A172 (cell line): ENCODE results near the gene THAP4. TPM values are rescaled to one million over a fixed set of nuclear protein-coding genes. Genes with fewer than 3 reads are reported as not detected.

Experiments
- DNase-seq: peaks from one replicate; pipeline ENCODE4 v3.0.0-alpha.2; 2015; ENCODE audit warnings: low spot score
- total RNA-seq: library from RNA; depleted of rRNA; stranded (reverse); fragments of >200 nt; shearing (Covaris generic); gene quantifications from 2 replicates; pipeline ENCODE4 v1.2.3, GENCODE V29; 2014

THAP4 gene
- total RNA-seq, 1 experiment from 2014 or later, result 85.7 TPM

DNA sequence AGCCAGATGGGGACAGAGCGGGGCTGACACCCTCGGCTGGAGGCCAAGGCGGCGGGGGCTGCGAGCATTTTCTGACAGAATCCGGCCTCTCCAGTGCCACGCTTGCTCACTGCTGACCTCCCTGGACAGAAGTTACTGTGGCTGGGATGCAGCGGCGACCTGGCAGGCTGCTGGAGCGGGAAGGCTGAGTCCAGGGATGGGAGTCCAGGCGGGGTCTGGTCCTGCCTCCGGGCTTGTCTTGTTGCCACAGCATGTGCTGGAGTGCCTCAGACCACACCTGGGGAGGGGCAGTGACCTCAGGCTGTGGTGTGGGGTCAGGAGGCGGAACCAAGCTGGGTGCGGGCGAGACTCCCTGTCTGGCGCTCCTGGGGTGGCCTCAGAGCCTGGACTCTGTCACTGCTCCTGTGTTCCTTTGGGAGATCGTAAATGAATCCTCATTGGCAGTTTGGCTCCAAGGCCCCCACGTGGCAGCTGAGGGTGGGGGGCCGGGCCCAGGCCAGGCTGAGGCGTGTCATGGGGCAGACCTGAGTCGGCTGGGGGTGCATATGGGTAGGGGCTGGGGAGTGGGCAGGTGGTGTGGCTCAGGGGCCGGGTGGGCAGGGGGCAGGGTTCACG, 72.9 kb downstream of the THAP4 start:
- no peak for DNase-seq

DNA sequence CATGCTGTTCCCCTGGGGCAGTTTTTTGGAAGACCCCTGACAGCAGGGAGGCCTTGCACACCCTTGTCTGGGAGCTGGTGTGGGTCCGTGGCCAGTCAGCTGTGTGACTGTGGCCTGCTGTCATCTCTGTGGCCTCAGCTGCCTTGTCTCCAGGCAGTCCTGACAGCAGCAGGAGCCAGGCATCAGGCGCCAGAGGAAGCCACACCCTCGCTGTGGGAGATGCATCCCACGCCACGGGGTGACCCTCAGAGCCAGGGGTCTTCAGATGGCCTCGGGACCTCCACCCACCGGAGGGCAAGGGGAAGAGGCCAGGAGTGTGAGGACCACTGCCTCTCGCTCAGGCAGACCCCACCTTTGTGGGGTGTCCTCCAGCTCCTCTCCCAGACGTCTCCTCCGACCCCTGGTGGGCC, 73.4 kb downstream of the THAP4 start:
- DNase-seq, result no peak

DNA sequence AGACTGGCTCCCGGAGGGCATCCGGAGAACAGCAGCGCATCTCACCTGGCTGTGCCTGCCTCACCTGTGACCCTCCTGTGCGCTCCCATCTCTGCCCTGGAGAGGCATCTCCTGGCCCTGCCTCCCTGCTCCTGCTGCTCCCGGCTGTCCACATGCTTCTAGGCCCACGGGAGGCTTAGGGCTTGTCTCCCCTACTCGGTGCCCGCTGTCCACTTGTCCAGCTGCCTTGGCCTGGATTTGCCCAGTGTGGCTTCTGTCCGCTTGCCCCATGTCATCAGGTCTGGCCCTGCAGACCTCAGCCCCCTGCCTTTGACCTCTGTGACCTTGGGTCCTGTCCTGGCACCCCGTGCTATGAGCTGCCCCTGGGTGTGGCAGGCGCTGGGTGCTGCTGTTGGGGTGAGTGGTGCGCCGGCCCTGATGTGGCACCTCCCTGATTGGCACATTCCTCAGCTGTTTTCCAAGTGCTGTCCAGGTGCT, 73.9 kb downstream of the THAP4 start:
- no peak for DNase-seq

DNA sequence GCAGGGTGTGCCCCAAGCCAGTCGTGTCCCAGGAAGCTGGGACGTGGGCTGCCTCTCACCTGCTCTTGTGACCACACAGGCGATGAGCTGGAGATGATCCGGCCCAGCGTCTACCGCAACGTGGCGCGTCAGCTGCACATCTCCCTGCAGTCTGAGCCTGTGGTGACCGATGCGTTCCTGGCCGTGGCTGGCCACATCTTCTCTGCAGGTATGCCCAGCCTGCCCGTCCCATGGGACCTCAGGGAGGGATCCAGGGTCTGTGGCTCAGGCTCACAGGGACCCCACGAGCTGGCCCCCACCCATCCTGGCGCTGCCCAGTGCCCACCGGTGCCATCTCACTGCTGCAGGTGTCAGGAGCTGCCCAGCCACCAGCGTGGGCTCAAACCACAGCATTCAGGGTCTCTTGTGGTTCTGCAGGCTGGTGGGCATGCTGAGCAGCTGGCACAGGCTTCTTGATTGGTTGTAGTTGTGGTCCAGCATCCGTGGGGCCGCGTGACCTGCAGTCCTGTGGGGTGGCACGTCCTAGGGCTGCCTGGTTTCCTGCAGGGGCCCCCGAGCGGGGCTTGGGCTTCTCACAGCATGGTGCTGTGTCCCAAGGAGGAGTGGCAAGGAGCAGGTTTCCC, 74.6 kb downstream of the THAP4 start:
- no peak for DNase-seq

DNA sequence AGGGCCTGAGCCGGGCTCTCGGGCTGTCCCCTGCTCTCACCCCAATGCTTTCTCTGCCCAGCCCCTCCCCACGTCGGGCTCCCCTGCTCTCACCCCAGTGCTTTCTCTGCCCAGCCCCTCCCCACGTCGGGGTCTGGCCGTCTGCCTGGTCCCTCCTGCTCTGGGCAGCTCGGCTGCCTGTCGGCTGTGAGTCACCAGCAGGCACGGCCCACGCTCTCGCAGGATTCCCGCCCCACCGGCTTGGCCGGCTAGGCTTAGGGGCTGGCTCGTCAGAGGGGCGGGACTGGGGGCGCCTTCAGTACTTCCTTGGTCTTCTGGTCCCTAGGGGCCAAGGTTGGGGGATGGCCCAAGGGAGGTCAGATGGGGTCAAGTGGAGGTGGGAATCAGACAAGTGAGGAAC, 75.1 kb downstream of the THAP4 start:
- peak; percentile 50 for DNase-seq

DNA sequence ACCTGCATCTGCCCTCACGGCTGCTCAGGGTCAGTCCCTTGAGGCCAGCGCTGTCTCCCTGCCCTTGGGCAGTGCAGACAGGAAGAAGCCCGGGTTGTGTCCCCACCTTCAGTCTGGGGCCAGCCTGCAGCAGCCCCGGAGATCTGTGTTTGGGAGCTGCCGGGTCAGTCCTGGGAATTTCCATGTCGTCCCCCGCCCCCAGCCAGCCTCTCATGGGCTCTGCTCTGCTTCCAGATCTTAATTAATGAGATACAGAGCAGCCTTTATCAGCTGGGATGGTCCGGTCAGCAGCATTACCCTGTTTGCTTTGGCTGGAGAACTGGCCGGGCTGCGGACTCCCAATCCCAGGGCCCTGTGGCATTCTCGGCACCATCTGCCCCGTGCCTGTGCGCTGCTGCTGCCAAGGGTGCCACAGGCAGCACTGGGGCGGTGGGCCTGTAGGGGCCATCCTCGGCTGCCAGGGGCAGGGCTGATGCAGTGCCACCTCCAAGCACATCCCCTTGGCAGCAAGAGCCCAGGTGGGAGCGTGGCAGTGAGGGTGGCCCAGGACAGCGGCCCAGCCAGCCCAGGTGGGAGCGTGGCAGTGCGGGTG, 76.0 kb downstream of the THAP4 start:
- peak; percentile 24 for DNase-seq

DNA sequence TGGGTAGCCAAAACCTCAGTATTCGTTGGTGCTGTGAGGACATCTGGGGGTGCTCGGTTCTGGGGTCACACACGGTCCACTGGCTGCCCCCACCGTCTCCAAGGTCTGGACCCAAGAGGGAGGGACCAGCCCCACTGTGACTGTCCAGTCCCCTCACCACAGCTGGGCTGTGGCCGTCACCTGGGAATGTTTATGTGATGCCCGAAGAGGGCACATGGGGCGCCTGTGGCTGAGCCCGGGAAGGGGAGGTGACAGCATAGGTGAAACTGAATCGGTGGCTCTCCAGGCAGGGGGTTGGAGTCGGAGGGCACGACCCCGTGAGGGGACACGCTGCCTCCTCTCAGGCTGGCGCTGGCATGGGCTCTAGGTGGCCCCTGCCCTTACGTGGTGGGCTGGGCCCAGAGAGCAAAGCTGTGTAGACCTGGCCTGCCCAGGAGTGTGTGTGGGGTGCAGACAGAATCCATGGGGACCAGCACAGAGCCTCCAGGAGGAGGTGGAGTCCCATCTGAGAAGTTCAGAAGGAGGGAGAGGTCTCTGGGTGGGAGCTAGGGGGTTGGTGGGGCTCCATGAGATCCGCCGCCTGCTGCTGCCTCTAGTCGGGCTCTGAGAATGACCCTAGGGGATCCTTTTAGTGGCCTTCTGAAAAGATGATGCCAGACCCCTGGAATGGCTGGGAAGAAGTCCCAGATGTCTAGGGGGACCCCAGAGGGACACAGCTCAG, 76.6 kb downstream of the THAP4 start:
- DNase-seq, result no peak

DNA sequence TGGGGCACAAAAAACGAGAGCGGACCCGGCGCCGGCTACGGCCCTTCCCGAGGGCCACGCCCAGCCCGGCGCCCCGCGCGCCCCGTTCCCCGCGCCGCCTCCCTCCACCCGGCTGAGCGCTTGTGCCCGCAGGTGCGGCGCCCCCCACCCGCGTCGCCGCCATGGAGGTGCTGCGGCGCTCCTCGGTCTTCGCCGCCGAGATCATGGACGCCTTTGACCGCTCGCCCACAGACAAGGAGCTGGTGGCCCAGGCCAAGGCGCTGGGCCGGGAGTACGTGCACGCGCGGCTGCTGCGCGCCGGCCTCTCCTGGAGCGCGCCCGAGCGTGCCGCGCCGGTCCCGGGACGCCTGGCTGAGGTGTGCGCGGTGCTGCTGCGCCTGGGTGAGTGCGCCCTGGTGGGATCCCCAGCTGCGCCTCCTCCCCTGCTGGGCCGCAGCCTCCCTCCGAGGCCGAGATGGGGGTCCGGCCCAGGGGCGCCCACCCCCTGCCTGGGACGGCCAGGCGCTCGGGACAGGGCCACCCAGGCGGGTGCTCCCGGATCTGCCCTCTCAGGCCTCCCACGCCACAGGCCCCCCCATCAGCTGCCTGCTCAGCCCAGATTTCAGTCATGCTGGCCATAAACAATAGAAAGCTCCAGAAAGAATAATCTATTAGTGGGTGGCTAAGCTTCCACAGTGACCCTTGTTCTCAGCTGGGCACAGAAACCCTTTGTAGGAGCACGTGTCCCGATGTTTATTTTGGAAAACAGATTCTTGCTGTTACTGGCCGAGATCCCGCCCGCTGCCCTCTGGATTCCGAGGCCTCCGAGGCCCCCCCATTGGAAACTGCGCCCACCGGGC, 77.4 kb downstream of the THAP4 start:
- DNase-seq, result no peak

DNA sequence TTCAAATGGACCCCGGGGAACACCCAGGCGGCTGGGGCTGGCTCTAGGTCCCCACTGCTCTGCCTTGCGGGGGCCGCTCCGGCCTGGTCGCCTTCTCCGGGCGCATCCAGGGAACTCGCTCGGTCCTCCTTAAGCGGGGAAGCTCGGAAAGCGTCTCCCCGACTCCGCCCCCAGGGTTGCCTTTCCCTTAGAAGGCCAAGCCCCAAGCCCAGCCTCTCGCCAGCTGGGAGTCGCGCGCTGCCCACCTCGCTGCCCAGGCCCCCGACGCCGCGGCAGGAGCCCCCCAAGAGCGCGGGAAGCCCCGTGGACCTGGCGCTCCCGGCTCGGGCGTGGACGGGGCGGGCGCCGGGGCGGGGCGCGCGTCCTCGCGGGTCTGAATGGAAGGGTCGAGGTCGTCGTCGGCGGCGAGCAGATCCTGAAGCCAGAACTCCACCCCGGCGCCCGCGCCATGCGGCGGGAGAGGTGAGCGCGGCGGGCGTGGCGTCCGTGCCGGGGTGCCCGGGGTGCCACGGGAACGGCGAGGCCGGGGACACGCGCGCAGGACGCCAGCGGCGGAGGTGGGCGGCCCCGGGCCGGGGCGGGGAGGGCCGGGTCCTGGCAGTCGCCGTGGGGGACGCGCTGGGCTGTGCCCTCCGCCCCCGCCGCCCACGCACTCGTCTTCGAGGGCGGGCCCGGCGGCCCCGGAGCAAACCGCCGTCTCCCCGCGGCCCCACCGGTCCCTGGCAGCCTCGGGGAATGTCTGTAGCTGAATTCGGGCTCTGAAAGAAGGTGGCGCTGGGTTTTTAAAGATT, 78.2 kb downstream of the THAP4 start, which contains the start of gene BOK:
TSS of gene BOK (plus strand) at position 214 of the 791 bp plus-strand sequence. CDS start 739 bp downstream, outside the sequence.
- DNase-seq, result no peak

DNA sequence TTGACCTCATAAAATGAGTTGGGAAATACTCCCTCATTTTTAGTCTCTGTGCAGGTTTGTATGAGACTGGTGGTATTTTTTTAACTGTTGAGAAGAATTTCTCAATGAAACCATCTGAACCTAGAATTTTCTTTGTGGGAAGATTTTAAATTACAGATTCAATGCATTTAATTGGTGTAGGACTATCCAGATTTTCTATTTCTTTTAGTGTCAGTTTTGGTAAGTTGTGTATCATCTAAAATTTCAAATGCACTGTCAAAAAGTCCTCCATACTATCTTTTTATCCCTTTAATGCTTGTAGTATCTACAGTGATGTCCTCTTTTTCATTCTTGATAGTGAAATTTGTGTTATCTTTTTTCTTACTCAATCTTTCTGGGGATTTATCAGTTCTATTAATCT, 80.2 kb downstream of the THAP4 start:
- DNase-seq, result no peak

DNA sequence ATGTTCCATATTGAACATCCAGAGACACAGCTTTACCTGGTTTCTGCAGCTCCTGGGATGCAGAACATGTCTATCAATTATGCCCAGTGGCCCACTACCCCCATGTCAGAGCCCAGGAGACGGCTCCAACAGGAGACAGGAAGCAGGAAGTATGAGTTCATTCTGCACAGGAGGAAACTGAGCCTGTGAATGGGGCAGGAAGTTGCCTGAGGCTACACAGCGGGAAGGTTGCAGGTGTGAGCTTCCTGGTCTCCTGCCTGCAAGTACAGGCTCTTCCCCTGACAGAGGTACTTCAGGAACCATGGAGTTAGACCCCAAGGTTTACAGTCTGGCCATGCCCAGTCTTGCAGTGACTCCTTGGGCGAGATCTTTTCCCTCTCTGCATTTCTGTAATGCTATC, 81.2 kb downstream of the THAP4 start:
- no peak for DNase-seq

DNA sequence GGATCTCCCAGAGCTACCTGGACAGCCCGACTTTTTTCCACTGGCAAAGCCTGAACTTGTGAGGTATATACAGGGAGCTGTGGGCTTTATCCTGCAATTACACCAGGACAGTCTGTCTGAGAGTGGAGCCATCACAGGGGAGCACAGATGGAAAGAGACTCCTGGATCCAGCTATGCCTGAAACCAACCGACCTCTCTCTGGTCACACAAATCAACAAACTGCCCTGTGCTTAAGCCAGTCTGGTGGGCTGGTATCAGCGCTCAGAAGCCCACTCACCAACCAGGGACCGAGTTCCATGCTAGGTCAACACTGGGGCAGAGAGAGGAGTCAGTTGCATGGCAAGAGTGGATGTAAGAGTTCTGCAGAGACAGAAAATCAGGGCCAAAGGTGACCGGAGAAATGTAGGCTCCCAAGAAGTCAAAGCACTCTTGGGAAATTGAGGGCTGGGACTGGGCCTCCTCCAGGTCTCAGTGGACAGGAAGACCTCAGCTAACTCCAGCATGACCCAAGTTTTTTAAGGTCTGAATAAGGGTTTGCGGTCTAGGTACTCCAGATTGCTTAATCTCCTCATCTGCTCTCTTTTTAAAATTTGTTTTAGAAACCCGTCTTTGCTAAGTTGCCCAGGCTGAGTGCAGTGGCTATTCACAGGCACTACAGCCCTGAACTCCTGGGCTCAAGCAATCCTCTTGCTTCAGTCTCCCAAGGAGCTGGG, 82.2 kb downstream of the THAP4 start:
- DNase-seq, result no peak

DNA sequence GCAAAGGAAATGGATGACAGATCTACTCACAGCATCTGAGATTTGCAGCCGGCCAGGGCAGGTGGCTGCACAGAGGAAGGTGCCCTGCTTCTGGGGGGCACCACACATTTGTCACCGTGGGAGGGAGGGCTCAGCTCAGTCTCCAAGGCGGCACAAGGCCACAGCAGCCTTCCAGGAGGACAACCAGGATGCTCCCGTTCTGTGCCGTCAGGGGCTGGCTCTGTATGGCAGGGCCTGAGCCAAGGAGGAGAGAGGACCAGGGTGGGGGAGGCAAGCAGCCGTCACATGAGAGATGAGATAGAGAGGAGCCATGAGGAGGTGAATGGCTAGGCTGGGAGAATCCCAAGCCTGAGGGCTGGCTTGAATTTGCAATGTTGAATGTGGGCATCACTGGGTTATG, 83.0 kb downstream of the THAP4 start:
- no peak for DNase-seq

DNA sequence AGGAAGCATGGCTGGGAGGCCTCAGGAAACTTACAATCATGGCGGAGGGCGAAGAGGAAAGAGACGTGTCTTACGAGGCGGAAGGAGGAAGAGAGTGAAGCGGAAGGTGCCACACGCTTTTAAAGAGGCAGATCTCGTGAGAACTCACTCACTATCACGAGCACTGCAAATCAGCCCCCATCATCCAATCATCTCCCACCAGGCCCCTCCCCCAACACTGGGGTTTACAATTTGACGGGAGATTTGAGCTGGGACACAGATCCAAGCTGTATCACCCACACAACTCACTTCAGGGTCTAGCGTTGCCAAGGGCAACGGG, 83.5 kb downstream of the THAP4 start:
- no peak for DNase-seq

DNA sequence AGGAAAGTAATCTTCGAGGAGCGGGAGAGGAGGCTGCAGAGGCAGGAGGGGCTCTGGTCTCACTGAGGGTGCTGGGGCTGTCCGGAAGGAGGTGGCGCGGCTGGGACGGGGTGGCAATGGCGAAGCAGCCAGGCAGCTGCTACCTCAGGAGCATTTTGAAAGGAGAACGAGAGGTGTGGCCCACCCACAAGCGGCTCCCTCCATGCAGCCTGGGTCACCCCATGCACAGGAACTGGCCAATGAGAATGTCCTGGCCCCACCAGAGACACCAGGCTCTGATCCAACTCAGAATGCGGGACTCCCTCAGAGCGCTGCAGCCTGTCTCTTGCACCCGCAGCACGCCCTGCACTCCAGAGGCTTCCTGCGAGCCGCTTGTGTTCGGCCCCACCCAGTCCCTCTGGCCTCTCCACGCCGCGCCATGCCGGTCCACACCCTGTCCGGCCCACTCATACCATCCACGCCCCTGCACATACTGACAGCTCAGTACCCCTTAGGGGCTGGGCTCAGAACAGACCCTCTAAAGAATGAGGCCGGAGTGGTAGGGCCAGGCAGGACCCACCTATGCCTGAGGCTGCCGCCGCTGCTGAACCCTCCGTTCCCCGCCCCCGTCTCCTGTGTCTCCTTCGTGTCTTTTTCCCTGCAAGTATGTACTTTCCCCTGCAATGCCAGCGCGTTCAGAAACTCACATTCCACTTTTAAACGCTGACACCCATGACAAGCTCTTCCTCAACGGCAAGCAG, 84.8 kb downstream of the THAP4 start:
- no peak for DNase-seq

DNA sequence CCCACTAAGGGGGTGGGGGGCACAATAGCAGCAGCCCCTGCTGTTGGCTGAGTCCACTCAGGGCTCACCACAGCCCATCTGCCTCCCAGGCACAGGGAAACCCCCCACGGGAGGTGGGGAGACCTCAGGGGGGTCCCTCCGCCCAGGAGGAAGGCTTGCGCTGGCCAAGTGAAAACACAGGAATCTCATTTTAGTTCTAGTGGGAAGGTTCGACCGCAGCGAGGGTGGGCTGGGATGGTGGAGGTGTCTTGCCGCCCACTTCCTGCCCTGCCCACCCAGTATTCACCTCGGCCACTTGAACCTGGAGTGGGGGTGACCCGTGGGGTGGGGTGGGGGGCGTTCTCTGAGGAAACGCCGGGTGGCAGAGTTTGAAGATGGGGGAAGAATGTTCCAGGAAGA, 85.4 kb downstream of the THAP4 start:
- DNase-seq, result no peak

DNA sequence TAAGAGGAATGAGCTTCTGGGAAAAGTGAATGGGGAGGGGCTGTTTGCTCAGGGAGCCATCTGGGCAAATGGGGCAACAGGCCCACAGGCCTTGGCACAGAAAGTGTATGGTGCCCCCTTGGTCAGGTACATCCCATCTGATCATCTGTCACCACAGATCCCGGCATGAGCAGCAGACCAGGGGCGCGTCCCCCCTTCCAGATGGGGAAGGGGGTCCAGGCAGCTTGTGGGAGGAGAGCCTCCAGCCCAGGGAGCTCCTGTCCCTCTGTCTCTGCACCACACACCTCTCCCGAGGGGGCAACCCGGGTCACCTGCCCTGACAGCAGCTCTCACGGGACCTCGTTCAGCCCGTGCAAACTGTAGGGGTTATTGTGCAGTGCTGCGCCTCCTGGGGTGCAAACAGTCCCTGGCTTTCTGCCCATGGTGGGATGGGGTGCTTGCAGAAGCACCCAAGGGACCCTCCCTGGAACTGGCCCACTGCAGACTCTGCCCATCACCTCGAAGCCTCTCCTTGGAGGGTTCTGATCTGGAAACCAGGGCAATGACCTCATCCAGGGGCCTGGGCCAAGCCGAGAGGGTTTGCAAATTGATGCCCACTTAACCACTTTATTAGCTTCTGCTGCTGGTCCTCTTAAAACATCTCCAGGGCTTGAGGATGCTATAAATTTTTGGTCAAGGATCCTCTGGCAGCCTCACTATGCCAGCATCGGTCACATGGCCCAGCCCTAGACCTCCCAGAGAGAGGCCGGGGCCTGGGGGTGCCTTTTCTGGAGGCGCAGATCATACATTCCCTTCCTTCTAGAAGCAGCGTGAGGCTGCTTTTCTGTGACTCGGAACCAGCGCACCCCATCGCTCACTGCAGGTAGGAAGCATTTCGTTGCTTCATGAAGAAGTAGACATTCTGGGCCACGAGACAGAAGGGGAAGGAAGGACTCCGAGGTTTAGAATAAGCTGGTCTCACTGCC, 86.1 kb downstream of the THAP4 start:
- no peak for DNase-seq

DNA sequence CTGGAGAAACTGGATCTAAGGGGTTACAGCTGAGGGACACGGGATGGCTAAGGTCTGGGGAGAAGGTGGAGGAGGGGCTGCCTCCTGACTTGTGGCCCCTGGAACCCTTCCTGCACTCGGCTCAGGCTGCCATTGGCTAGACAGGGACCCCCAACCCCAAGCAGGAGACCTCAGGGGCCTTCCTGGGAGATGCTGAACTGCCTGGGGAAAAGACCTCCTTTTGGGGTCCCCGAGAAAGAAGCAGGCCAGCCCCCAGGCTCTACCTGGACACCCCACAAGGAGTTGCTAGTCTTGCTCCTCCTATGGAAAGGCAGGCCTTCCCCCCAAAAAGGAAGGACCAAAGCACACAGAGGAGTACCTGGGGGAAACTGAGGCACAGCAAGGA, 88.5 kb downstream of the THAP4 start:
- DNase-seq, result no peak
